ENCODE data around the gene F5.

DNA sequence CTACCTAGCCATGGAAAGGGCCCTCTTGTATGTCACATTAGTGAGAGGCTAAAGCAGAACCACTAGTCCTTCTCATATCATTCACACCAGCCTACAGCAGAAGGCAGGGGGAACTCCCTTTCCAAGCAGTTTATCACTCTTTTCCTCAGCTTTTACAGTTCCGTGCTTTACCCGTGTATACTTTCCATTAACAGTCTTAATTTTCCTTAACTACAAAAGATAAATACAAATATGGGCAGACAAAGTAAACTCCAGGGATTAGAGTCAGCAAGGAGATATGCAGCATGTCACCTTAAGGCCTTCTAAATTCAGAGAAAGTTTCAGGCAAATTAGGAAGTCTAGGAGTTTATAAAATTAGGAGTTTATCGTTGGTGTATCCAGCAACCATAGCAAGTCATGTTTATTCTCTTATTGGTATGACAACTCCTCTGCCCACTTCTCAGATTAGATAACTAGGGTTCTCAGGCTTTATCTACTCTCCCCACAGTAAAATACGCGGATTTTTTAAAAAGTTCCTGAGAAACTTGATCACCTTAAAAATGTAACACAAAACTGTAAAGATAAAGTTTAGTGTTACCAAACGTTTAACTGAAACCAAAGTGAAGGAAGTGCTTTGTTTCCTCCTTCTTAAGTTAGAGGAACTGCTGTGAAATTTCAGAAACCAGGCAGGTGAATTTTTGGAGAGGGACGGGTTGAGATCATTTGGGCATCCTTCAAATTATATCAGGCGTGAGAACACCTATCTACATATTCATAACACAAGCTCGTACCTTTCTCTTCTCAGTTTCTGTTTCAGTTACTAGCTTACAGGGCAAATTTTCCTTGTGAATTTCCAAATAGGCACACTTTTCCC, 57.8 kb downstream of the F5 start:
- TF ChIP-seq, protein P1, sequence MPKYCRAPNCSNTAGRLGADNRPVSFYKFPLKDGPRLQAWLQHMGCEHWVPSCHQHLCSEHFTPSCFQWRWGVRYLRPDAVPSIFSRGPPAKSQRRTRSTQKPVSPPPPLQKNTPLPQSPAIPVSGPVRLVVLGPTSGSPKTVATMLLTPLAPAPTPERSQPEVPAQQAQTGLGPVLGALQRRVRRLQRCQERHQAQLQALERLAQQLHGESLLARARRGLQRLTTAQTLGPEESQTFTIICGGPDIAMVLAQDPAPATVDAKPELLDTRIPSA (CRISPR knock-in tag; IDR thresholded peaks at IDR 0.05; ENCODE audit: borderline replicate concordance): no peak
- TF ChIP-seq CTCF (CRISPR knock-in tag; IDR thresholded peaks at IDR 0.05) (no peak), ZBTB7B (CRISPR knock-in tag; IDR thresholded peaks at IDR 0.05) (no peak), CREB1 (IDR thresholded peaks at IDR 0.05) (no peak), CREB1 (CRISPR knock-in tag; IDR thresholded peaks at IDR 0.05) (no peak), ZNF180 (CRISPR knock-in tag; IDR thresholded peaks at IDR 0.05; ENCODE audit: borderline replicate concordance, low read depth) (no peak)

All from HepG2 (cell line).